Measurements from ENCODE around the gene SSUH2. TPM values are rescaled to one million over a fixed set of nuclear protein-coding genes. Genes with fewer than 3 reads are reported as not detected.

The SSUH2 gene
- total and polyA plus RNA-seq, 7 experiments from 2014 or later: not detected

GRCh38 chr3:8668216-8668615 is 23.6 kb upstream of the SSUH2 start:
- Mint-ChIP-seq H3K36me3 (no peaks in the 10 kb centered on the region), H3K4me3 (no peak overlapping the region), H3K9me3 (peaks cover 0 to 12% (median 0%) of the 10 kb centered on the region in 11 donors), H3K4me1 (peaks cover 0 to 1% (median 0%) of the 10 kb centered on the region in 7 donors), H3K27me3 (peaks cover 5 to 27% (median 20%) of the 10 kb centered on the region in 5 donors), H3K27ac (no peak overlapping the region)
- Histone ChIP-seq H3K9me3 (ENCODE audit: control insufficient read depth in 2 of 3, low read length in 3 of 3) (no peaks in the 10 kb centered on the region), H3K4me3 (ENCODE audit: low read length) (no peak overlapping the region), H3K27ac (ENCODE audit: low read depth, low read length) (no peak overlapping the region), H3K27me3 (ENCODE audit: control insufficient read depth in 2 of 2, insufficient read depth in 2 of 2, low read length in 2 of 2) (peaks cover 0 to 2% of the 10 kb centered on the region in 2 donors), H3K36me3 (ENCODE audit: control insufficient read depth in 2 of 3, insufficient read depth in 3 of 3, low read length in 3 of 3) (no peaks in the 10 kb centered on the region), H3K4me1 (ENCODE audit: control insufficient read depth in 2 of 2, insufficient read depth in 2 of 2, low read length in 2 of 2) (no peaks in the 10 kb centered on the region)
- DNase-seq (no peak), ATAC-seq (no peak)
- intact Hi-C loops (cut with micrococcal nuclease): no loop called here
- ChIA-PET CTCF (no interaction called here), POLR2A (no interaction called here)

- no peak for ATAC-seq
- H3K36me3 Mint-ChIP-seq: no peaks in the 10 kb centered on the region
- H3K4me1 ChIP-seq (ENCODE audit: control insufficient read depth in 2 of 2, insufficient read depth in 2 of 2, low read length in 2 of 2): no peaks in the 10 kb centered on the region
Observed at GRCh38 chr3:8667463-8668091, 23.0 kb upstream of the SSUH2 start.

GRCh38 chr3:8665407-8665896 is 20.9 kb upstream of the SSUH2 start:
- intact Hi-C loops (cut with micrococcal nuclease): no loop called here
- DNase-seq (no peak), ATAC-seq (no peak)
- H3K36me3 ChIP-seq (ENCODE audit: control insufficient read depth in 2 of 3, insufficient read depth in 3 of 3, low read length in 3 of 3): no peaks in the 10 kb centered on the region
- no peak overlapping the region for H3K27ac Mint-ChIP-seq
- H3K4me1 ChIP-seq (ENCODE audit: control insufficient read depth in 2 of 2, insufficient read depth in 2 of 2, low read length in 2 of 2): no peaks in the 10 kb centered on the region
- no peaks in the 10 kb centered on the region for H3K36me3 Mint-ChIP-seq
- H3K4me3 ChIP-seq (ENCODE audit: low read length): no peak overlapping the region
- ChIA-PET POLR2A (no interaction called here), CTCF (no interaction called here)
- H3K4me3 Mint-ChIP-seq: no peak overlapping the region
- no peaks in the 10 kb centered on the region for H3K9me3 ChIP-seq (ENCODE audit: control insufficient read depth in 2 of 3, low read length in 3 of 3)
- no peak overlapping the region for H3K27ac ChIP-seq (ENCODE audit: low read depth, low read length)
- peaks cover 5 to 40% (median 25%) of the 10 kb centered on the region in 5 donors for H3K27me3 Mint-ChIP-seq
- H3K27me3 ChIP-seq (ENCODE audit: control insufficient read depth in 2 of 2, insufficient read depth in 2 of 2, low read length in 2 of 2): peaks cover 0 to 2% of the 10 kb centered on the region in 2 donors
- H3K9me3 Mint-ChIP-seq: peaks cover 0 to 7% (median 0%) of the 10 kb centered on the region in 11 donors
- peaks cover 0 to 1% (median 0%) of the 10 kb centered on the region in 7 donors for H3K4me1 Mint-ChIP-seq

More at GRCh38 chr3:8667463-8668091, 23.0 kb upstream of the SSUH2 start:
- intact Hi-C loops (cut with micrococcal nuclease): no loop called here
- H3K27ac ChIP-seq (ENCODE audit: low read depth, low read length): no peak overlapping the region
- ChIA-PET POLR2A (no interaction called here), CTCF (no interaction called here)
- H3K4me3 ChIP-seq (ENCODE audit: low read length): no peak overlapping the region
- Mint-ChIP-seq H3K27me3 (peaks cover 5 to 27% (median 25%) of the 10 kb centered on the region in 5 donors), H3K4me3 (no peak overlapping the region), H3K4me1 (peaks cover 0 to 1% (median 0%) of the 10 kb centered on the region in 7 donors), H3K27ac (no peak overlapping the region), H3K9me3 (peaks cover 0 to 12% (median 0%) of the 10 kb centered on the region in 11 donors)
- DNase-seq: no peak
- H3K36me3 ChIP-seq (ENCODE audit: control insufficient read depth in 2 of 3, insufficient read depth in 3 of 3, low read length in 3 of 3): no peaks in the 10 kb centered on the region
- H3K27me3 ChIP-seq (ENCODE audit: control insufficient read depth in 2 of 2, insufficient read depth in 2 of 2, low read length in 2 of 2): peaks cover 0 to 2% of the 10 kb centered on the region in 2 donors
- H3K9me3 ChIP-seq (ENCODE audit: control insufficient read depth in 2 of 3, low read length in 3 of 3): no peaks in the 10 kb centered on the region

- peaks cover 0 to 2% of the 10 kb centered on the region in 2 donors for H3K27me3 ChIP-seq (ENCODE audit: control insufficient read depth in 2 of 2, insufficient read depth in 2 of 2, low read length in 2 of 2)
- H3K27ac Mint-ChIP-seq: no peak overlapping the region
- no peak overlapping the region for H3K4me3 Mint-ChIP-seq
- ATAC-seq (no peak), DNase-seq (peak in 1 of 9 donors; percentile 32)
- intact Hi-C loops (cut with micrococcal nuclease): no loop called here
- H3K27ac ChIP-seq (ENCODE audit: low read depth, low read length): no peak overlapping the region
- peaks cover 8 to 50% (median 24%) of the 10 kb centered on the region in 5 donors for H3K27me3 Mint-ChIP-seq
- no peaks in the 10 kb centered on the region for H3K9me3 ChIP-seq (ENCODE audit: control insufficient read depth in 2 of 3, low read length in 3 of 3)
- H3K36me3 Mint-ChIP-seq: no peaks in the 10 kb centered on the region
- POLR2A ChIA-PET: no interaction called here
- peaks cover 0 to 1% (median 0%) of the 10 kb centered on the region in 7 donors for H3K4me1 Mint-ChIP-seq
- H3K4me1 ChIP-seq (ENCODE audit: control insufficient read depth in 2 of 2, insufficient read depth in 2 of 2, low read length in 2 of 2): no peaks in the 10 kb centered on the region
- CTCF ChIA-PET: no interaction called here
- peaks cover 0 to 5% (median 0%) of the 10 kb centered on the region in 11 donors for H3K9me3 Mint-ChIP-seq
- no peak overlapping the region for H3K4me3 ChIP-seq (ENCODE audit: low read length)
- H3K36me3 ChIP-seq (ENCODE audit: control insufficient read depth in 2 of 3, insufficient read depth in 3 of 3, low read length in 3 of 3): no peaks in the 10 kb centered on the region
Observed at GRCh38 chr3:8663177-8664061, 18.8 kb upstream of the SSUH2 start.

GRCh38 chr3:8662594-8662993 is 18.0 kb upstream of the SSUH2 start:
- Mint-ChIP-seq H3K4me1 (peaks cover 0 to 1% (median 0%) of the 10 kb centered on the region in 7 donors), H3K27ac (no peak overlapping the region), H3K9me3 (peaks cover 0 to 5% (median 0%) of the 10 kb centered on the region in 11 donors), H3K36me3 (no peaks in the 10 kb centered on the region), H3K27me3 (peaks cover 11 to 49% (median 20%) of the 10 kb centered on the region in 5 donors), H3K4me3 (no peak overlapping the region)
- intact Hi-C loops (cut with micrococcal nuclease): no loop called here
- no peak overlapping the region for H3K4me3 ChIP-seq (ENCODE audit: low read length)
- ChIA-PET POLR2A (no interaction called here), CTCF (no interaction called here)
- H3K27me3 ChIP-seq (ENCODE audit: control insufficient read depth in 2 of 2, insufficient read depth in 2 of 2, low read length in 2 of 2): peaks cover 0 to 1% of the 10 kb centered on the region in 2 donors
- DNase-seq: no peak
- ATAC-seq: no peak
- H3K9me3 ChIP-seq (ENCODE audit: control insufficient read depth in 2 of 3, low read length in 3 of 3): no peaks in the 10 kb centered on the region
- no peaks in the 10 kb centered on the region for H3K4me1 ChIP-seq (ENCODE audit: control insufficient read depth in 2 of 2, insufficient read depth in 2 of 2, low read length in 2 of 2)
- no peaks in the 10 kb centered on the region for H3K36me3 ChIP-seq (ENCODE audit: control insufficient read depth in 2 of 3, insufficient read depth in 3 of 3, low read length in 3 of 3)
- H3K27ac ChIP-seq (ENCODE audit: low read depth, low read length): no peak overlapping the region

GRCh38 chr3:8660175-8661118 is 15.8 kb upstream of the SSUH2 start:
- H3K36me3 ChIP-seq (ENCODE audit: control insufficient read depth in 2 of 3, insufficient read depth in 3 of 3, low read length in 3 of 3): no peaks in the 10 kb centered on the region
- no peaks in the 10 kb centered on the region for H3K9me3 ChIP-seq (ENCODE audit: control insufficient read depth in 2 of 3, low read length in 3 of 3)
- H3K9me3 Mint-ChIP-seq: peaks cover 0 to 2% (median 0%) of the 10 kb centered on the region in 11 donors
- H3K4me3 Mint-ChIP-seq: no peak overlapping the region
- DNase-seq: no peak
- H3K4me3 ChIP-seq (ENCODE audit: low read length): no peak overlapping the region
- ChIA-PET CTCF (no interaction called here), POLR2A (no interaction called here)
- no peaks in the 10 kb centered on the region for H3K4me1 ChIP-seq (ENCODE audit: control insufficient read depth in 2 of 2, insufficient read depth in 2 of 2, low read length in 2 of 2)
- H3K4me1 Mint-ChIP-seq: peaks cover 0 to 1% (median 0%) of the 10 kb centered on the region in 7 donors
- no peak overlapping the region for H3K27ac ChIP-seq (ENCODE audit: low read depth, low read length)
- intact Hi-C loops (cut with micrococcal nuclease): no loop called here
- H3K27me3 Mint-ChIP-seq: peaks cover 16 to 53% (median 31%) of the 10 kb centered on the region in 5 donors
- ATAC-seq: no peak
- no peaks in the 10 kb centered on the region for H3K27me3 ChIP-seq (ENCODE audit: control insufficient read depth in 2 of 2, insufficient read depth in 2 of 2, low read length in 2 of 2)
- no peak overlapping the region for H3K27ac Mint-ChIP-seq
- H3K36me3 Mint-ChIP-seq: peaks cover 0 to 7% (median 0%) of the 10 kb centered on the region in 5 donors
